NT2/D1 (cell line): ENCODE measurements around the gene GLMN.
"Not testable (repeated sequence)": the region's sequence is repeated elsewhere in the genome, so short reads cannot be mapped to it uniquely, and the experiment has no call there.

ENCODE experiments used
- DNase-seq: peaks from one replicate; pipeline ENCODE4 v3.0.0-alpha.2; 2011; ENCODE audit warnings: low read depth, low spot score
- H3K27me3 ChIP-seq: 2 replicates; pipeline ENCODE4 v1.6.0; 2011; ENCODE audit warnings: mild to moderate bottlenecking; ENCODE audit not compliant: insufficient read length, insufficient read depth
- H3K36me3 ChIP-seq: 2 replicates; pipeline ENCODE4 v1.6.1; 2011; ENCODE audit warnings: mild to moderate bottlenecking, low read length, mixed read lengths; ENCODE audit not compliant: insufficient read depth, insufficient read length
- H3K4me1 ChIP-seq: 2 replicates; pipeline ENCODE4 v1.5.1; 2011; ENCODE audit not compliant: insufficient read depth, insufficient read length
- H3K4me3 ChIP-seq: 2 replicates; pipeline ENCODE4 v1.5.1; 2011; ENCODE audit warnings: low read depth; ENCODE audit not compliant: insufficient read length
- H3K9ac ChIP-seq: 2 replicates; pipeline ENCODE4 v1.6.0; 2011; ENCODE audit warnings: low read depth; ENCODE audit not compliant: insufficient read length
- H3K9me3 ChIP-seq: 2 replicates; pipeline ENCODE4 v1.5.1; 2011; ENCODE audit warnings: mild to moderate bottlenecking, low read length; ENCODE audit not compliant: insufficient read depth
- SUZ12 ChIP-seq: IDR thresholded peaks from 2 replicates; pipeline ENCODE4 v1.6.1; 2011; ENCODE audit not compliant: insufficient read length, insufficient read depth; ENCODE audit errors: extremely low read depth
- YY1 ChIP-seq: IDR thresholded peaks from 2 replicates; pipeline ENCODE4 v1.6.1; 2011; ENCODE audit not compliant: insufficient read length, insufficient read depth
- ZNF274 ChIP-seq: IDR thresholded peaks from 2 replicates; pipeline ENCODE4 v1.6.1; 2011; ENCODE audit warnings: mild to moderate bottlenecking, low read depth, low read length

The GLMN gene

DNA sequence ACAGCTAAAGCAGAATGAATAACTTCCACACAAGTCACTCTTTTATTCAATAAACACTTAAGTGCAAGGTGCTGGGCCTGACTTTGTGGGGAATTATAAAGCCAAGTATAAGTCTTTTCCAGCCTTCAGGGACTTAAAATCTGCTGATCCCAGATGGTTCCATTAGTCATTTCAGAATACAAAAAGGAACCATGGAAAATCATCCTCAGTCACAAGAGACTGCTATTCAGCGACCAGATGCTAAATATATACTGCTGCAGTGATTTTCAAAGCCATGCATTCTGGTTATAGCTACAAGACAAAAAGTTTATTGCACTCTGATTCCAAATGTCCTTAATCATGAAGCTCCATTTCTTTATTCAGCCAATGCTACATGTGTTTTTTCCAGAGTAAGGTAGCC lies 25.7 kb downstream of the GLMN start:
- H3K9ac ChIP-seq = no peak overlapping the region
- no peaks in the 10 kb centered on the region for H3K27me3 ChIP-seq
- no peaks in the 10 kb centered on the region for H3K4me1 ChIP-seq
- no peak for DNase-seq
- no peaks in the 10 kb centered on the region for H3K9me3 ChIP-seq
- H3K4me3 ChIP-seq = no peak overlapping the region
- H3K36me3 ChIP-seq = peaks cover 90% of the 10 kb centered on the region
- TF ChIP-seq YY1 (no peak), SUZ12 (no peak), ZNF274 (no peak)

DNA sequence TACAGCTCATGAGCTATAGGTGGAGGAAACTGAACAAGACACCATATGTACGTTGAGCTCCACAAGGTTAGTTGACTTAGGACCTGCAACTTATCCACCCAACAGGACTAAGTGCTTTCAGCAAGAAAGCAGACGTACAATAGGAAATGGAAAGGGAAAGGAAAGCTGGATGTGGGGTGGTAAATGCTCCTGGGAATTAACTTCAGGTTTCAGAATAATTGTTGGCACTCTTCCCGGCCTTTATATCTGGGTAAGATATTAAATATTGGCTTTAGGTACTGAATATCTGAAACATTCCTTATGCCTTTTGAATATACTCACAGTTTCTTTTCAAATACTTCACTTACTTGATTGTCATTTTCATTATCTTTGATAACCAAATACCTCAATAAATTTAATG lies 36.3 kb downstream of the GLMN start:
- H3K4me3 ChIP-seq = no peak overlapping the region
- no peaks in the 10 kb centered on the region for H3K27me3 ChIP-seq
- DNase-seq = no peak
- H3K9ac ChIP-seq = no peak overlapping the region
- TF ChIP-seq SUZ12 (no peak), YY1 (no peak), ZNF274 (no peak)
- H3K4me1 ChIP-seq = no peaks in the 10 kb centered on the region
- H3K36me3 ChIP-seq = peaks cover 75% of the 10 kb centered on the region
- no peaks in the 10 kb centered on the region for H3K9me3 ChIP-seq

DNA sequence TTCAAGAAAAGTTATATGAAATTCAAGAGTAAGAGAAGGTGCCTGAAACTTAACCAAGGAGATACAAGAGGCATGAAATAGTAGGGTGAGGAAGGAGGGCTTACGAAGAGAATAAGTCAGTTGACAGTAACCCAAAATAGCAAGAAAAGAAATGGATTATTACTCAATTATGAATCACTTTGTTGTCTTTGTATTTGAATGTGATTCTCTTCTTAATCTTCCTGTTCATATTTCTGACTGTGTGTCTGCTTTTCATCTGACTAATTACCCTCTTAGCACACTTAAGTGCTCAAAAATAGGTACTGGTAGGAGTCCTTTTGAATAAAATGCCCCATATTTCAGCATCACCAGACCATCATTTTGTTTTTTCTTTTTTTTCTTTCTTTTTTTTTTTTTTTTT lies 39.4 kb downstream of the GLMN start:
- no peaks in the 10 kb centered on the region for H3K9me3 ChIP-seq
- DNase-seq = no peak
- no peak overlapping the region for H3K9ac ChIP-seq
- peaks cover 57% of the 10 kb centered on the region for H3K36me3 ChIP-seq
- H3K4me1 ChIP-seq = no peaks in the 10 kb centered on the region
- no peak for TF ChIP-seq YY1
- TF ChIP-seq SUZ12 = no peak
- no peak for TF ChIP-seq ZNF274
- H3K4me3 ChIP-seq = no peak overlapping the region
- H3K27me3 ChIP-seq = no peaks in the 10 kb centered on the region

DNA sequence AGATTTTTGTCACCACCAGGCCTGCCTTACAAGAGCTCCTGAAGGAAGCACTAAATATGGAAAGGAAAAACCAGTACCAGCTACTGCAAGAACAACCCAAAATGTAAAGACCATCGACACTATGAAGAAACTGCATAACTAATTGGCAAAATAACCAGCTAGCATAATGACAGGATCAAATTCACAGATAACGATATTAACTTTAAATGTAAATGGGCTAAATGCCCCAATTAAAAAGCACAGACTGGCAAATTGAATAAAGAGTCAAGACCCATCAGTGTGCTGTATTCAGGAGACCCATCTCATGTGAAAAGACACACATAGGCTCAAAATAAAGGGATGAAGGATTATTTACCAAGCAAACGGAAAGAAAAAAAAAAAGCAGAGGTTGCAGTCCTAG lies 44.1 kb downstream of the GLMN start:
- H3K27me3 ChIP-seq, DNase-seq, H3K9ac ChIP-seq, H3K4me1 ChIP-seq, H3K9me3 ChIP-seq, H3K4me3 ChIP-seq: not testable (repeated sequence)
- H3K36me3 ChIP-seq = peaks cover 31% of the 10 kb centered on the region

DNA sequence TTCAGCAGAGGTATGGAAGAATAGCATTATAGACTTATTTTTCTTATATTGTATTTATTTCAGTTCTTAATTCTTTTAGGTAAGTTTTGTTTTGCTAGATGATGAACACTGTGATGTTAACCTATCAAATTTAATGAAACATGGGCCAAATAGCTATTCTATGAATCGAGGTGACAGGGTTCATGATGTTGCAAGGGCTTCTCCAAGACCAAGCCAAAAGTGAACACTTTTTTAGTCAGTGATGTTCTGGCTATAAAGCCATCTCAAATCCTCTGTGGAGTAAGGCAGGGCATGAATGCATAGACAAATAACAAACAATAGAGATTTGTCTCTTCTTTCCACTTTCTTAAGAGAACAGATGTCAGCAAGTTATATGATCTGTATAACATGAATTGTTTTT lies 54.4 kb downstream of the GLMN start:
- Histone ChIP-seq H3K4me1 (no peaks in the 10 kb centered on the region), H3K9ac (no peak overlapping the region), H3K36me3 (peaks cover 23% of the 10 kb centered on the region), H3K27me3 (no peaks in the 10 kb centered on the region), H3K4me3 (no peak overlapping the region), H3K9me3 (no peaks in the 10 kb centered on the region)
- TF ChIP-seq YY1 (no peak), SUZ12 (no peak)
- no peak for DNase-seq

DNA sequence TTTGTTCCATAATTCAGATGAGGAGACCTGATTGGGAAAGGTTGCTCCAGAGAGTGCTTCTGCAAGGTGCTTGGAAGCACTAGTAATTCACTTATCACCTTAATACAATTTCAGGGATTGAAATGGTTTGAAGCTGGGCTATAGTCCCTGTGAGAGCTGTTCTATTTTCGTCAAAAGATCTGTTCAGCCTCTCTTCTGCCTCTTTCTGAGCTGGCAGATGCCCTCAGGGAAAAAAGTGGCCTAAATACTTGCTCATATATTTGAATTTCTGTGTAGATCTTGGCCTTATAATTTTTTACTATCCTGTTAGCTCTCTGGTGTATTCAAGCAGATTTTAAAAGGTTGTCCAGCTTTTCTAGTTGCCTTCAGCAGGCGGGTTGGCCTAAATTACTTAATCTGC lies 58.8 kb downstream of the GLMN start:
- Histone ChIP-seq H3K27me3 (no peaks in the 10 kb centered on the region), H3K4me3 (no peak overlapping the region), H3K36me3 (peaks cover 2% of the 10 kb centered on the region), H3K4me1 (no peaks in the 10 kb centered on the region), H3K9me3 (no peaks in the 10 kb centered on the region), H3K9ac (no peak overlapping the region)
- no peak for TF ChIP-seq SUZ12
- TF ChIP-seq YY1 = no peak
- no peak for TF ChIP-seq ZNF274
- no peak for DNase-seq

DNA sequence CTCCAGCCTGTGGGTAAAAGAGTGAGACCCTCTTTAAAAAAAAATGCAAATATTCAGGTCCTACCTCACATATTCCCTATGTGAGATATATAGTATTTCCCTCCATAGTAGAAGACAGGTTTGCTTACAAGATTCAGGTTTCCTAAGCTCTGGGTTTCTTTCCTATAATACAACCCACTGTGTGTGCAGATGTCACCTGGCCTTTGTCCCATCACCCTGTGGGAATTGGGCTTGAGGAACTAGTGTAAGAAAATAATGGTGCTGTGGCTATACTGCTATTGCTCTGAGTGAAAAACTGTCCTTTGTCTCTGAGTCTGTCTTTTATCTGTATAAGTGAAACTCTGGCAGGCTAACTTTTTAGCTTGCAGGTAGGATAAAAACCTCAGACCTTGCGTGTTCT lies 68.1 kb downstream of the GLMN start:
- no peaks in the 10 kb centered on the region for H3K9me3 ChIP-seq
- H3K4me1 ChIP-seq = no peaks in the 10 kb centered on the region
- TF ChIP-seq ZNF274 (no peak), SUZ12 (no peak), YY1 (no peak)
- DNase-seq = no peak
- no peaks in the 10 kb centered on the region for H3K36me3 ChIP-seq
- H3K4me3 ChIP-seq = no peak overlapping the region
- no peak overlapping the region for H3K9ac ChIP-seq
- H3K27me3 ChIP-seq = no peaks in the 10 kb centered on the region

DNA sequence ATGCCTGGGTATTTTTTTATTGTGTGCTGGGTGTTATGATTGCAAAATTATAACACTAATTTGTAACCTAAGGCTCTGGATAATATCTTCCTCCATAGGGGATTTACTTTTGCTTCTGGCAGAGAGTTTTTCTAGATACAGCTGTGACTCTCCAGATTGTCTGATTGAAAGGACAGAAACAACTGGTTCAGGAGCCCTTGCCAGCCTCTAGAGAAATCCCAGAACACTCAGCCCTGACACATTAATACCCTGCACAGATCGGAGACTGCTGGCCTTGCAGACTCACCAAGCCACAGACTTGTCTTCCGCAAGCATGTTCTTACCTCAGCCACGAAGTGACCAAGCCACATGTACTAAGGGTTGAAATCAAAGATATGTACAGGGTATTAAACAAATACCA lies 70.4 kb downstream of the GLMN start:
- Histone ChIP-seq H3K4me3 (no peak overlapping the region), H3K27me3 (no peaks in the 10 kb centered on the region), H3K9me3 (no peaks in the 10 kb centered on the region), H3K4me1 (no peaks in the 10 kb centered on the region), H3K9ac (no peak overlapping the region), H3K36me3 (no peaks in the 10 kb centered on the region)
- DNase-seq = no peak
- TF ChIP-seq SUZ12 = no peak
- no peak for TF ChIP-seq ZNF274
- TF ChIP-seq YY1 = no peak
